C4-2B (cell line): Measurements from ENCODE around the gene DDX28.
"Not testable (repeated sequence)": the region's sequence is repeated elsewhere in the genome, so short reads cannot be mapped to it uniquely, and the experiment has no call there.

Experiments used
- H3K27ac ChIP-seq: fragments of 450-650 bp; 2 replicates; pipeline ENCODE4 v1.5.1; 2017
- CTCF ChIP-seq: fragments of 450-650 bp; conservative IDR thresholded peaks from 2 replicates; pipeline ENCODE4 v1.5.1; 2017; ENCODE audit warnings: mild to moderate bottlenecking
- ZFX ChIP-seq: fragments of 450-650 bp; IDR thresholded peaks from 2 replicates; pipeline ENCODE4 v1.6.1; 2017

Gene DDX28

GRCh38 chr16:67996666-67997065 is 26.4 kb downstream of the DDX28 start:
- TF ChIP-seq ZFX (no peak), CTCF (no peak)
- no peak overlapping the region for H3K27ac ChIP-seq

- TF ChIP-seq CTCF (no peak), ZFX (no peak)
- no peak overlapping the region for H3K27ac ChIP-seq
Observed at GRCh38 chr16:67995423-67995822, 27.6 kb downstream of the DDX28 start.

GRCh38 chr16:67994040-67994408 is 29.0 kb downstream of the DDX28 start:
- not testable (repeated sequence) for H3K27ac ChIP-seq

- TF ChIP-seq CTCF (peak; percentile 98), ZFX (no peak)
- H3K27ac ChIP-seq, result no peak overlapping the region
Observed at GRCh38 chr16:67993207-67994039, 29.6 kb downstream of the DDX28 start.

- TF ChIP-seq CTCF, result no peak
- TF ChIP-seq ZFX, result no peak
Observed at GRCh38 chr16:67992661-67993206, 30.3 kb downstream of the DDX28 start.

GRCh38 chr16:67990018-67990386 is 33.0 kb downstream of the DDX28 start:
- no peak overlapping the region for H3K27ac ChIP-seq

More at GRCh38 chr16:67992661-67993206, 30.3 kb downstream of the DDX28 start:
- H3K27ac ChIP-seq, result no peak overlapping the region

GRCh38 chr16:67989322-67990017 is 33.6 kb downstream of the DDX28 start:
- no peak overlapping the region for H3K27ac ChIP-seq
- TF ChIP-seq ZFX (no peak), CTCF (no peak)

More at GRCh38 chr16:67990018-67990386, 33.0 kb downstream of the DDX28 start:
- TF ChIP-seq CTCF (no peak), ZFX (no peak)
